Fibroblast of skin of left biceps (primary cell): Measurements from ENCODE around the gene DCDC2B.
"Not testable (repeated sequence)": the region's sequence is repeated elsewhere in the genome, so short reads cannot be mapped to it uniquely, and the experiment has no call there.

ENCODE experiments used
- DNase-seq, 2 experiments: peaks; one replicate each; pipeline ENCODE4 v3.0.0-alpha.2; 2013; ENCODE audit warnings: low read depth in 2 of 2

Gene DCDC2B

DNA sequence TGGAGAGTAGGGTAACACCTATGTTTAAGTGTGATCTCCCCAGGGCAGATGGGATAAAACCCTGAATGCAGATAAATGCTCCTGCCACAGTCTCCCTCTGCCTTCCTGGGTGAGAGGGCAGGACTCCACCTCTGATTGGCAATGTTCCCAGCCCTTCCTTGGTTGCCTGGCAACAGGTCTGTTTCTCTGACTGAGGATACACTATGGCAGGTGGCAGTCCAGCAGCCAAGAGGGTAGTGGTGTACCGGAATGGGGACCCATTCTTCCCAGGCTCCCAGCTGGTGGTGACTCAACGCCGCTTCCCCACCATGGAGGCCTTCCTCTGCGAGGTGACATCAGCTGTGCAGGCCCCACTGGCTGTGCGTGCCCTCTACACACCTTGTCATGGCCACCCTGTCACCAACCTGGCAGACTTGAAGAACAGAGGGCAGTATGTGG, at the start of gene DCDC2B:
Gene DCDC2B, plus strand, starts transcription at position 199 of the 438 bp plus-strand sequence. Its CDS starts 5 bp downstream, at position 204.
- no peak for DNase-seq

DNA sequence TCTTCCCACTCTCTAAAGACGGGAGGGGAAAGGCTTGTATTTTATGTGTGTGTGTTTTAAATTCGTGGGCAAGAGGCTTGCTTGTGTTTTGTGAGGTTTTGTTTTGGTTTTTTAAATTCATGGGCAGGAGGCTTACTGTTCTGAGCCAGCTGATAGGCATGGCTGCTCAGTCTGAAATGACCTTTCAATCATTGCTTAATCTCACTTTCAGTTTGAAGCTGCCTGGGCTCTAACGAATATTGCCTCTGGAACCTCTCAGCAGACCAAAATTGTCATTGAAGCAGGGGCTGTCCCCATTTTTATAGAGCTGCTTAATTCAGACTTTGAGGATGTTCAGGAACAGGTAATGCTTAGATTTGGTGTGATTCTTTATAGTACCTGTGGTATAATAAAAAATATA, 49.7 kb upstream of the DCDC2B start:
- no peak for DNase-seq

DNA sequence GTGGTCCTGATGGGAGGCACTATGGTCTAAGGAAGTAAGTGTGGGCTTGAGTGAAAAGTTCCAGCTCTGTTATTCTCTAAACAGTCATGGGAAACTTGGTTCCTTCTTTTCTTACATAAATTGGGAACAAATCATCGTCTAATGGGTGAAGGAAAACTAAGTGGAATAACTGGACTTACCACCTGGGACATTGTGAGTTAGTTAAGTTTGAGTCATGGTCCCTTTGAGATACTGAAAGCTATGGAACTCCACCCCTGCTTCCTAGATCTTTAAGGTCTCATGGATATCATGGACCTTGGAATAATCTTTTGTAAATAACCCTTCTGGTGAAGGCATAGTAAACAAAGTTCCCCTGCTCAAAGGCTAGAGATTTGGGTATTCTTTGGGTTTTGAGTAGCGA, 45.5 kb upstream of the DCDC2B start:
- no peak for DNase-seq

DNA sequence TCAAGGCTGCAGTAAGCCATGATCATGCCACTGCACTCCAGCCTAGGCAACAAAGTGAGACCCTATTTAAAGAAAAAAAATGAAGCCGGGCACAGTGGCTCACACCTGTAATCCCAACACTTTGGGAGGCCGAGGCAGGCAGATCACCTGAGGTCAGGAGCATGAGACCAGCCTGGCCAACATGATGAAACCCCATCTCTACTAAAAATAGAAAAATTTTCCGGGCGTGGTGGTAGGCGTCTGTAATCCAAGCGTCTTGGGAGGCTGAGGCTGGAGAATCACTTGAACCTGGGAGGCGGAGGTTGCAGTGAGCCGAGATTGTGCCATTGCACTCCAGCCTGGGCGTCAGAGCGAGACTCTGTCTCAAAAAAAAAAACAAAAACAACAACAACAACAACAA, 43.3 kb upstream of the DCDC2B start:
- DNase-seq, result not testable (repeated sequence)

DNA sequence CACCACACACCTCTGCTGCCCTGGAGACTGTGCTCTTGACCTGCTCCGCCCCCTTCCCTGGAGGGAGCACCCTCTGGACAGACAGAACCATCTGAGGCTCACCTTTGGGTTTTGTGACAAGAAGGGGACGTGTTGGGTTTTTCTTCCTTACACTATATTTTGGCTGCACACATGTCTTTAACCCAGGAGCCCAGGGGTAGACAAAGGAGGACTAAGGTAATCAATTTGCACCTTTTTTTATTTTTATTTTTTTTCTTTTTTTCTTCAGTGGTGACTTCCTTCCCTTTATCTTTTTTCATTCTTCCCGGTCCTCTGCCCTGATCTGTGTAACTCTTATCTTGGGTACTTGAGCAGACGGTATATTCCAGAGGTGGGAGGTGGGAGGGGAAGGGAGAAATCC, 37.9 kb upstream of the DCDC2B start:
- no peak for DNase-seq

DNA sequence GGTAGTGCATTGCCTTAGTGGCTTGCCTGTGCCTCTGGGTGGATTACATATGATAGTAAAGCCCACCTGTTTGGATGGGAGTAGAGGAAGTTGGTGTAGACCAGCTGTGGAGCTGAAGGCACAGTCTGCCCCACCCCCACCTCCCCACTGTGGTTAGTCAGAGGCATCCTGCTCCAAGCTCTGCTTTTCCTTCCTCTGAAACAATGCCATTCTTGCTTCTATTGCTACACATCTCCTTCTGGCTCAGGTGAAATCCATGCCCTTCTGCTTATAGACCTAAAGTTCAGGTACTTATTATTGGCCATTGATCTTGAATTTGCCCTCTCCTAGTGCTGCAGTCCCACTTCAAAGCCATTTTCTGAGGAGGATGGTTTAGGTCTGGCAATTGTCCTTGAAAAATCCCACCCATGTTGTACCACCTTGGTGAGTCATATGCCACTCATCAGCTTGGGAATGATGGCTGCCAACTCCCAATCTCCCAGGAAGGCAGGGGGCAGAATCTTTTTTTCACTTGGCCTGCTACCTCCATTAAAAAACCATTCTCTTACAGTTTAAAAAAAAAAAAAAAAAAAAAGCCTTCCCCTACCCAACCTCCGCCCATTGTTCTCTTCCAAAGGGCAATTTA, 36.2 kb upstream of the DCDC2B start:
- DNase-seq, result no peak

DNA sequence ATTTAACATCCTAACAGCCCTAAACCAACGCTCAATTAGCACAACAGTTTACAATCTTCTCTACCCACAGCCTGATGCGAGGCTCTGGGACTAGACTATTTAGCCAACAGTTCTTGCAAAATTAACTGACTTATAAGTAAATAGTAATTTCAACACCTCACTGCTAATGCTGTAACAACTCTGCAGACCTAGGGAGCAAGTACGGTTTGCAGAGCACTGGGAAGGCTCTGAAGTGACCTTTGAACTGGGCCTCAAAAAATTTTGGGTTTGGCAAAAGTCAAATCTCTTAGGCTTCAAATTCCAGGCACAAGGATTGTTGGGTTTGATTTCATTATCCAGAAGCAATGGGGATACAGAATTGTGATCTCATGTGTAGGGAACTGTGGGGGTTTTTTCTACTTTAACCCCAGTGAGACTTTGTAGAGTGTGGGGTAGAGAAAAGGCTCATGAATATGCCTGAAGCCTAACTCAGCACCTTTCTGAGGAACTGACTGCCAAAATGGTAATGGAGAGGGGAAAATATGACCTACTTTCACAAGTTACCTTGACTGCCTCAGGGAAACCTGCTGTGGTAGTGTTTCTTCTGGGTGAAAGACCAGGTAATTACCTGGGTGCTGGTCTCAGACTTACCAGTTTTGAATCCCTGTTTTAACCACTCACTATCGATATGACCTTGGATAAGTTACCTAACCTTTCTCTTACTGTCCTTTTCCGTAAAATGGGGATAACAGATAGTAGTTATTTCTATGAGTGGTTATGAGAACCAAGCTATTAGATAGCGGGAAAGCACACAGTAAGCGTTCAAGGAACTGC, 30.3 kb upstream of the DCDC2B start:
- no peak for DNase-seq

DNA sequence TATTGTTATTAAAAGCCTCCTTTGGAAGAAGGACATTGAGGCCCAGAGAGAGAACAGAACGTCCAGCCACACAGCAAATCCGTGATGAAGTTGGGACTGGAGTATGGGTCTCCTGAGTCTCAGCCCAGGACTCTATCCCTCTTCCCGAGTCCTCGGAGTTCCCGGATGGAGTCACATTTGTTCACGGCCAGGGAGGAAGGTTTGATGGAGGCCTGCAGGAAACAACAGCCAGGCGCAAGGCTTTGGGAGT, 29.8 kb upstream of the DCDC2B start:
- DNase-seq, result no peak

DNA sequence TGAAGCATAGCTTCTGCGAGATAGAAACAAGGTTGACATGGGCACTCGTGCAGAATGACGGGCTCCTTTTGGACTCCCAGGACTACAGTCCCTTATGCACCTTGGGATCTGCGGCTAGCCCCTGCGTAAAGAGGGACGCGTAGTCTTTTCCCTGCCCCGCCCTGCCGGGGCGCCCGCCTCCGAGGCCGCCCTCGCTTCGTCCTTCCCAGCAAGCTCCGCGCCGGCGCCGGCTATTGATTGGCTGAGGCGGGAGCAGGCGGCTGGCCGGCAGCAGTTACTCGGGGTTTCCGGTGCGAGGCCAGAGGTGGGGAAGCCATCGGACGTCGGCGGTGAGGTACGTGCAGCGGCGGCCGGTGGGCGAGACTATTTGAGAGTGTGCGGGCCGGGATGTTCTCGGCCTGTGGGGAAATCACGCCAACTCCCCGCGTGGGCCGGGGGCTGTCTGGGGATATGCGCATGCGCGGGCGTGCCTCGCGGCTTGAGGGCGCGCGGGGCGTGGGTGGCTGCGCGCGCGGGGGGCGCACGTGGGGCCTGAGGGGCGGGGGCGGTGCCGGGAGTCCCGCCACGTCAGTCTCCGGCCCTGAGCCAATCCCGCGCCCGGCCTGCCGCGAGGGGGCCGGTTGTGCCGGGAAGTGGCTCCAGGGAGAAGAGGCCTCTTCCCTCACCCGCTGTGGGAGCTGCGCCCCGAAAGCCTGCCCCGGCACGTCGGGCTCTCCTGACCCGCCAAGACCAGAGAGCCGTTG, 29.3 kb upstream of the DCDC2B start, which contains the start of gene TXLNA:
Gene TXLNA, plus strand, starts transcription at position 233 of the 743 bp plus-strand sequence. CDS start 671 bp downstream, outside the sequence.
- peak; percentile 75 to 76 for DNase-seq

DNA sequence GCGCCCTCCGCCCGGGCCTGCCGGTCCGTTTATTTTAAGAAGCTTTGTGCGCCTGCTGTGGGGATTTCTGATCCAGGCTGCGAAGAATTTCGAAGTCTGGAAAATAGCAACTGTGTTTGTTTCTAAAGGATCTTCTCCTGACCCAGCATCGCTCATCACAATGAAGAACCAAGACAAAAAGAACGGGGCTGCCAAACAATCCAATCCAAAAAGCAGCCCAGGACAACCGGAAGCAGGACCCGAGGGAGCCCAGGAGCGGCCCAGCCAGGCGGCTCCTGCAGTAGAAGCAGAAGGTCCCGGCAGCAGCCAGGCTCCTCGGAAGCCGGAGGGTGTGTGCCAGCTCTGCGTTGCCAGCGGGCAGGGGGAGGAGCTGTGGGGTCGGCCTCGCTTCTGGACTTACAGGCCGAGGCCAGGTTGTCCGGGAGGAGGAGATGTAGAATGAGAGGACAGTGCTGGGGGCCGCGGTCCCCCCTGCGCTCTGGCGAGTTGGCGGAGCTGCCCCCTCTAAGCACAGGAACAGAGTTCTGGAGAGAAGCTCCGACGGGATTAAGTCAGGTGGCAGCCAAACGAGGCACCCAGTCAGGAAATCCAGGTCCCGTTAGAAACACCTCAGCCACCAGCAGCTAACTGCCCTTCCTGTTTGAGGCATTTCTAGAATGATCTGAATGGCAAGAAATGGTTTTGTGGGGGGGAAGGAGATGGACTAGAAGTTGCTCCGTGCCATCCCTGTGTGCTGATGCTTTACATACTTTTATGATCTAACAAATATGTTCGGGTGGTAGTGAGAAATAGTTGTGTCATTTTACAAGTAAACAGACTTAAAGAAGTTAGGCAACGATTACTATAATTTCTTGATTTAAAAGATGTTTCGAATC, 28.5 kb upstream of the DCDC2B start:
- DNase-seq, result no peak

DNA sequence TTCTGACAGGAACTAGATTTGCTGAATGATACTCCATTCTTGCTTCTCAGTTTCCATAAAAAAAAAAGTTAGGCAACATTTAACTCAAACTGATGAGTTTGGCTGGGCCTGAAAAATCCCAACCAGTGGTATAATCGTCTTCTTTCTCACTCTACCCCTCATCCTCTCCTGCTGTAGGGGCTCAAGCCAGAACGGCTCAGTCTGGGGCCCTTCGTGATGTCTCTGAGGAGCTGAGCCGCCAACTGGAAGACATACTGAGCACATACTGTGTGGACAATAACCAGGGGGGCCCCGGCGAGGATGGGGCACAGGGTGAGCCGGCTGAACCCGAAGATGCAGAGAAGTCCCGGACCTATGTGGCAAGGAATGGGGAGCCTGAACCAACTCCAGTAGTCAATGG, 27.8 kb upstream of the DCDC2B start:
- no peak for DNase-seq

DNA sequence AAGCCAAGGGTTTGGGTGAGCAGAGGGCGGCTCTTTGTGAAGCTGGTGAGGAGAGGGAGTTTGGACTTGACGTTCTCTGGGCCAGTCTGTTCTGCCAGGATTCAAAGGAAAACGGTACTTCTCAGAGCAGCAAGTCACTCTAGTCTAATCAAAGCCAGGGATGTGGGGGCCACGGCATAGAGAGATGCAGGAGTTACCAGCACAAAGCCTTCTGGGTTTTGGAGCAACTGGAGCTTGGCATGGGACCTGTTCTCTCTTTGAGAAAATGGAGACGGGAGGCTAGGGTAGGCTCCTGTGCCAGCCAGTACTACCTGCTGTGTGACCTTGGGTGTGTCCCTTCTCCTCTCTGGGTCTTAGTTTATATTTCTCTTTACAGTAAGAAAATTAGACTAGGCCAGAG, 27.3 kb upstream of the DCDC2B start:
- no peak for DNase-seq

DNA sequence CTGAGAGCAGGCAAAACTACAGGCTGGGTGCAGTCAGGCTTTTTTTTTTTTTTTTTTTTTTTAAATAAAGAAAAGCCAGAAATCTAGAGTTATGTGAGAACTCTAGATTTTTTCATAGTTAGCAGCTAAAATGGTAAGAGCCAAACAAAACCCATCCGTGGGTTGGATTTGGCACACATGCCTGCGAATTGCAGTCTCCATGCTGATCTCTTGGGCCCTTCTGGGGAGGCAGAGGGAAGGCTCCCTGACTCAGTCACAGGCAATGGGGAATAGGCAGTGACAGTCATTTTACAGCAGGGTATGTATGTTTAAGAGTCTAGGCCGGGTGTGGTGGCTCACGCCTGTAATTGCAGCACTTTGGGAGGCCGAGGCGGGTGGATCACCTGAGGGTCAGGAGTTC, 26.8 kb upstream of the DCDC2B start:
- no peak for DNase-seq

DNA sequence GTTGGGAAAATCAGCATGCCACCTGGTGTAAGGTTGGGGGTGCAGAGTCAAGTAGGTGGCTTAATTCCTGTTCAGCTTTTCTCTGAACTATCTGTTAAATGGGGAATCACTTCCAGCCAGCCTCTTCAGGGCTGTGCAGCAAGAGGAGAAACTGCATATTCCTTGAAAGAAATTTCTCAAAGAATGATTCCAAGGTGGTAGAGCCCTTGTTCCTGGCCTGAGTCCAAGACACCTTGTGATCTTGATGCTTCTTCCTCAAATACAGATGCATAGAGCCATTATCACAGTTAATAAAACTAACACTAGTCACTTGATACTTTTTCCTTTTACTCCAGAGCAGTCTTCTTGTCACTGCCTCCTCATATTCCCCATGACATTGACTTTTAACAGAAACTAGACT, 24.2 kb upstream of the DCDC2B start:
- no peak for DNase-seq

DNA sequence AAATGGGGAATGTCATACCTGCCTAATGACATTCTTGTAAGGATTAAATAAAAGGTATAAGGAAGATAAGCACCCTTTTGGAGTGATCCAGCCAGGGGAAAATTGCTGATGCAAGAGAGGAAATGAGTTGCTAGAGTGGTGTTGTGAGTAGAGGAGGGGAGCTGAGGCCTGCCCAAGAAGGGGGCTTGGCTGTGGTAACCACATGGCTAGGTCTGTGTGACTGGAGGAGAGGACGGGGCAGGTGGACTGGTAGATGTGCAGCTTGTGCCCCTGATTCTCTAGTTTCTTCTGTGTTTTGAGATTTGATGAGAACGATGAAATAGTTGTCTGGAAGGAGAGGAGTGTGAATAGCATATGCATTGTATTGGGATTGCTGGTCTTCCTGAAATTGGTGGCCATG, 22.8 kb upstream of the DCDC2B start:
- no peak for DNase-seq

DNA sequence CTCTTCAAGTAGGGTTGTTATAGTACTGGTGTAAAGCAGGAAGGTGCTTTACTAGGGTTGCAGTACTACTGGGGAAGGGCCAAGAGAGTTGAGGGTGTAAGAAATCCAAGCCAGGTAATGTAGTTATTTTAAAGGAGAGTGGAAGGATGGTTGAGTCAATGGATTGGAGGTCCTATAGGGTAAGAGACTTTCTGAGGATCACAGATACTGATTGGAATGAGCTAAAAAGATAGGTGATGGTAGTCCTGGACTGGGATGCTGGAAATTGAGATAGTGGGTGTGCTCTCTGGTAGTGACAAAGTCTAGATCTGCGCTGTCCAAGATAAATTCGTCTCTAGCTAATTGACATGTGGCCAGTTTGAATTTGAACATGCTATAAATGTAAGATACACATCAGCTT, 22.4 kb upstream of the DCDC2B start:
- DNase-seq, result no peak

DNA sequence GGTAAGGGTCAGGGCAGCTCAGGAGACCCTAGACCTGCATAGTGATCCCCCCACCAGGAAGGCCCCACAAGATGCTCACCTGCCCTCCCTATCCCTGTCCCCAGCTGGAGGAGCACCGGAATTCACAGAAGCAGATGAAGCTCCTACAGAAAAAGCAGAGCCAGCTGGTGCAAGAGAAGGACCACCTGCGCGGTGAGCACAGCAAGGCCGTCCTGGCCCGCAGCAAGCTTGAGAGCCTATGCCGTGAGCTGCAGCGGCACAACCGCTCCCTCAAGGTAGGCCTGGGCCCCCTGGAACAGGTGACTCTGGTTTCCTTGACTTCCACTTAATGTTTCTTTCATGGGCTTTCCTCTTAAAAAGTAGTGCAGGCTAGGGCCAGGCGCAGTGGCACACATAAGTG, 21.0 kb upstream of the DCDC2B start:
- DNase-seq, result no peak

DNA sequence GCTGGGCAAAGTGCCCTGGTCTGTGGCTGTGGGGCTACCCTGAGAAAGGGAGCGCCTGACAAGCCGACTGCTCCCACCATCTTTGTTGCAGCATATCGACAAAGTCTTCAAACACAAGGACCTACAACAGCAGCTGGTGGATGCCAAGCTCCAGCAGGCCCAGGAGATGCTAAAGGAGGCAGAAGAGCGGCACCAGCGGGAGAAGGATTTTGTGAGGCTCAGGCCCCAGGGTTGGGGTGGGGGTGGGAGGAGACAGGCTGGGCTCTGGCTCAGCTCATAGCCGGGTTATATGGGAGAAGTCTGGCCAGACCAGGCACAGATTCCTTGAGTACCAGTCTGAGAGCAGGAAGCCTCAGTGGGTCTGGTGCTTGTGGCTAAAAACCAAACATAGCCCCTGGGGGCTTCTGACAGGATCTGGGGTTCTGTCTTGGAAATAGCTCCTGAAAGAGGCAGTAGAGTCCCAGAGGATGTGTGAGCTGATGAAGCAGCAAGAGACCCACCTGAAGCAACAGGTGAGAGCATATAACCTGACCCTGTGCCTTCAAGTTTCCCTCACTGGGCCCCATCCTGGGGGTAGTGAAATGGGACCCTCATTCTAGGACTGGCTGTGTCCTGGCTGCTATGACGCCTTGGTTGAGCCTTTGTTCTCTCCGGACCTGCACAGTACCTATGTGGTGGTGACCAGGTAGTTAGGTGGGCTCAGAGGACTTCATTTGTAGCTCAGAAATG, 16.5 kb upstream of the DCDC2B start:
- DNase-seq, result no peak

DNA sequence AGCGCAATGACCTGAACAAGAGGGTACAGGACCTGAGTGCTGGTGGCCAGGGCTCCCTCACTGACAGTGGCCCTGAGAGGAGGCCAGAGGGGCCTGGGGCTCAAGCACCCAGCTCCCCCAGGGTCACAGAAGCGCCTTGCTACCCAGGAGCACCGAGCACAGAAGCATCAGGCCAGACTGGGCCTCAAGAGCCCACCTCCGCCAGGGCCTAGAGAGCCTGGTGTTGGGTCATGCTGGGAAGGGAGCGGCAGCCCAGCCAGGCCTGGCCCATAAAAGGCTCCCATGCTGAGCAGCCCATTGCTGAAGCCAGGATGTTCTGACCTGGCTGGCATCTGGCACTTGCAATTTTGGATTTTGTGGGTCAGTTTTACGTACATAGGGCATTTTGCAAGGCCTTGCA, 13.9 kb upstream of the DCDC2B start:
- DNase-seq, result no peak

DNA sequence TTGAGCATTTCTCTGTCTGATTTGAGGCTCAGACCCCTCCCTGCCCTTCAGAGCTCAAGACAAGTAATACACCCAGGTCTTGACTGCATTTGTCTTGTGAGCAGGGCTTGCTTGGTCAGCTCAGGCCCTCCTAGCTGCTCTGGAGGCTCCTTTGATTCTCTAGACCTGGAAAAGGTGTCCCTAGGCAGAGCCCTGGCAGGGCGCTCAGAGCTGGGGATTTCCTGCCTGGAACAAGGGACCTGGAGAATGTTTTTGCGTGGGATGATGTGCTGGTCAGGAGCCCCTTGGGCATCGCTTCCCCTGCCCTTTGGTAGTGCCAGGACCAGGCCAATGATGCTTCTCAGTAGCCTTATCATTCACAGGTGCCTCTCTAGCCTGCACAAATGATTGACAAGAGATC, 13.4 kb upstream of the DCDC2B start:
- DNase-seq, result no peak
